ENCODE results near the gene SLC2A5.

DNA sequence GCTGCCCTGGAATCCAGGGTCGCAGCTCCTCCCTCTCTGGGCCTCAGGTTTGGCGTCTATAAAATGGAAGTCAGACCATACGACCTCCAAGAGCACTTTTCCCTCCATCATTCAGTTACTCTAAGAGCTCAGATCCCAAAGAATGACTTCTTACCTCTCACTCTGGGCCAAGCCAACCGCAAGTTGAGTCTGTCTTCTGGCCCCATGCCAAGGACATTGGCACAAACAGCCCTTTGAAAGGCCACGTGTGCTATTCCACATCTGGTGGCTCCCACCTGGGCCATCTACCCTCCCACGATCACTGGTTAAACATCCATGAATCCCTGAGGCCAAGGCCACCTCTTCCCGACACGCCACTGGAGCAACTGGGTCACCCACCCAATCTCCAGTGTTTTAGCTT is 55.6 kb downstream of the SLC2A5 start:
- TF ChIP-seq TAF1 (IDR thresholded peaks at IDR 0.05; ENCODE audit: borderline replicate concordance, insufficient read depth, low read length) = no peak
- TF ChIP-seq POLR2AphosphoS5 (IDR thresholded peaks at IDR 0.05; ENCODE audit: low read depth, low read length) = no peak
- TF ChIP-seq, protein P1, sequence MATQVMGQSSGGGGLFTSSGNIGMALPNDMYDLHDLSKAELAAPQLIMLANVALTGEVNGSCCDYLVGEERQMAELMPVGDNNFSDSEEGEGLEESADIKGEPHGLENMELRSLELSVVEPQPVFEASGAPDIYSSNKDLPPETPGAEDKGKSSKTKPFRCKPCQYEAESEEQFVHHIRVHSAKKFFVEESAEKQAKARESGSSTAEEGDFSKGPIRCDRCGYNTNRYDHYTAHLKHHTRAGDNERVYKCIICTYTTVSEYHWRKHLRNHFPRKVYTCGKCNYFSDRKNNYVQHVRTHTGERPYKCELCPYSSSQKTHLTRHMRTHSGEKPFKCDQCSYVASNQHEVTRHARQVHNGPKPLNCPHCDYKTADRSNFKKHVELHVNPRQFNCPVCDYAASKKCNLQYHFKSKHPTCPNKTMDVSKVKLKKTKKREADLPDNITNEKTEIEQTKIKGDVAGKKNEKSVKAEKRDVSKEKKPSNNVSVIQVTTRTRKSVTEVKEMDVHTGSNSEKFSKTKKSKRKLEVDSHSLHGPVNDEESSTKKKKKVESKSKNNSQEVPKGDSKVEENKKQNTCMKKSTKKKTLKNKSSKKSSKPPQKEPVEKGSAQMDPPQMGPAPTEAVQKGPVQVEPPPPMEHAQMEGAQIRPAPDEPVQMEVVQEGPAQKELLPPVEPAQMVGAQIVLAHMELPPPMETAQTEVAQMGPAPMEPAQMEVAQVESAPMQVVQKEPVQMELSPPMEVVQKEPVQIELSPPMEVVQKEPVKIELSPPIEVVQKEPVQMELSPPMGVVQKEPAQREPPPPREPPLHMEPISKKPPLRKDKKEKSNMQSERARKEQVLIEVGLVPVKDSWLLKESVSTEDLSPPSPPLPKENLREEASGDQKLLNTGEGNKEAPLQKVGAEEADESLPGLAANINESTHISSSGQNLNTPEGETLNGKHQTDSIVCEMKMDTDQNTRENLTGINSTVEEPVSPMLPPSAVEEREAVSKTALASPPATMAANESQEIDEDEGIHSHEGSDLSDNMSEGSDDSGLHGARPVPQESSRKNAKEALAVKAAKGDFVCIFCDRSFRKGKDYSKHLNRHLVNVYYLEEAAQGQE (IDR thresholded peaks at IDR 0.05; ENCODE audit: insufficient read depth in 1 of 2, low read depth in 2 of 2, low read length in 2 of 2) = no peak

Measured in PFSK-1 (cell line).